Panc1 (cell line): ENCODE results near the gene PFDN4.

Source experiments
- CTCF ChIP-seq: fragments of 450-650 bp; IDR thresholded peaks from 2 replicates; pipeline ENCODE4 v1.5.1; 2017; ENCODE audit warnings: mild to moderate bottlenecking
- TCF7L2 ChIP-seq: IDR thresholded peaks from 2 replicates; pipeline ENCODE4 v1.6.1; 2011; ENCODE audit warnings: mild to moderate bottlenecking, low read depth, low read length, inconsistent platforms

GRCh38 chr20:54229566-54230160 is 21.8 kb downstream of the PFDN4 start:
- TF ChIP-seq CTCF = no peak
- TF ChIP-seq TCF7L2 = no peak
